K562 (cell line): ENCODE data around the gene NDRG3. TPM values are rescaled to one million over a fixed set of nuclear protein-coding genes. Genes with fewer than 3 reads are reported as not detected.
A peak's percentile ranks its signal among the peaks of the same experiment; 100 is the strongest.

Source experiments
- ARID1B ChIP-seq: fragments of 450-650 bp; IDR thresholded peaks from 2 replicates; pipeline ENCODE4 v1.6.1; 2016; ENCODE audit warnings: antibody characterized with exemption, mild to moderate bottlenecking, inconsistent platforms
- ATF7 ChIP-seq: fragments of 450-650 bp; IDR thresholded peaks from 2 replicates; pipeline ENCODE4 v1.7.1; 2014; ENCODE audit warnings: mild to moderate bottlenecking, moderate library complexity
- BRD4 ChIP-seq: fragments of 200-600 bp; sonication (generic); IDR thresholded peaks from 2 replicates; pipeline ENCODE4 v1.6.1; 2017; ENCODE audit warnings: inconsistent platforms
- CBFA2T2 ChIP-seq: fragments of 450-650 bp; conservative IDR thresholded peaks from 2 replicates; pipeline ENCODE4 v1.6.1; 2017; ENCODE audit warnings: mild to moderate bottlenecking
- CBX5 ChIP-seq: IDR thresholded peaks from 2 replicates; pipeline ENCODE4 v1.6.1; 2014; ENCODE audit warnings: low read depth, borderline replicate concordance
- COPS2 ChIP-seq: fragments of 450-650 bp; conservative IDR thresholded peaks from 2 replicates; pipeline ENCODE4 v1.6.1; 2016; ENCODE audit warnings: mild to moderate bottlenecking, moderate library complexity
- E4F1 ChIP-seq: fragments of 250-450 bp; sonication (Bioruptor Pico); IDR thresholded peaks from 2 replicates; pipeline ENCODE4 v1.5.0; 2021; ENCODE audit warnings: mild to moderate bottlenecking, borderline replicate concordance
- EWSR1 ChIP-seq: fragments of 450-650 bp; IDR thresholded peaks from 2 replicates; pipeline ENCODE4 v1.6.1; 2018; ENCODE audit warnings: borderline replicate concordance, mild to moderate bottlenecking, low read depth, moderate library complexity; ENCODE audit not compliant: partially characterized antibody
- FIP1L1 ChIP-seq: fragments of 200-400 bp; formaldehyde crosslinking; IDR thresholded peaks from 2 replicates; pipeline ENCODE4 v1.6.1; 2018; ENCODE audit warnings: mild to moderate bottlenecking, low read depth, low read length; ENCODE audit not compliant: poor library complexity, severe bottlenecking
- FOS ChIP-seq: IDR thresholded peaks from 3 replicates; pipeline ENCODE4 v1.6.1; 2011; ENCODE audit not compliant: insufficient read length; ENCODE audit errors: extremely low read depth
- HCFC1 ChIP-seq: IDR thresholded peaks from 2 replicates; pipeline ENCODE4 v1.6.1; 2012; ENCODE audit warnings: low read depth, low read length, improper control_type of control experiment
- HNRNPK ChIP-seq: fragments of 200-400 bp; formaldehyde crosslinking; IDR thresholded peaks from one replicate; pipeline ENCODE4 v1.6.1; 2018; ENCODE audit warnings: mild to moderate bottlenecking, low read depth, low read length; ENCODE audit not compliant: poor library complexity, severe bottlenecking
- HNRNPUL1 ChIP-seq: fragments of 200-400 bp; formaldehyde crosslinking; IDR thresholded peaks from 2 replicates; pipeline ENCODE4 v1.6.1; 2017; ENCODE audit warnings: low read length
- MEIS2 ChIP-seq: fragments of 450-650 bp; IDR thresholded peaks from 2 replicates; pipeline ENCODE4 v1.6.1; 2014; ENCODE audit warnings: mild to moderate bottlenecking; ENCODE audit not compliant: partially characterized antibody
- NKRF ChIP-seq: fragments of 450-650 bp; IDR thresholded peaks from 2 replicates; pipeline ENCODE4 v1.6.1; 2016; ENCODE audit warnings: borderline replicate concordance
- RCOR1 ChIP-seq, 2 experiments: IDR thresholded peaks; 2 replicates each; pipeline ENCODE4 v1.6.1; 2012; ENCODE audit warnings: low read depth in 2 of 2, low read length in 2 of 2, borderline replicate concordance in 1 of 2, improper control_type of control experiment in 1 of 2
- RHOXF2B ChIP-seq: fragments of 250-450 bp; sonication (Bioruptor Pico); conservative IDR thresholded peaks from 2 replicates; pipeline ENCODE4 v1.5.1; 2021
- ZBTB7A ChIP-seq: IDR thresholded peaks from 2 replicates; pipeline ENCODE4 v1.6.1; 2011; ENCODE audit warnings: low read depth, mild to moderate bottlenecking, low read length, moderate library complexity, borderline replicate concordance; ENCODE audit not compliant: control insufficient read depth
- ZBTB9 ChIP-seq: fragments of 450-650 bp; formaldehyde crosslinking; IDR thresholded peaks from 2 replicates; pipeline ENCODE4 v1.4.0; 2020; ENCODE audit warnings: mild to moderate bottlenecking, moderate library complexity
- ZKSCAN3 ChIP-seq: fragments of 250-450 bp; sonication (Bioruptor Pico); IDR thresholded peaks from 2 replicates; pipeline ENCODE4 v1.4.0; 2020
- polyA plus RNA-seq, 8 experiments: library from polyadenylated mRNA; depleted of rRNA in 4 of 8; stranded (reverse) in 5 of 8; unstranded in 3 of 8; fragments of >200 nt; fragmentation: Nextera tagmentation in 2 of 8; fragmentation: Illumina TruSeq in 1 of 8; extraction: Ambion mirVana in 2 of 8; extraction: Trizol in 1 of 8; gene quantifications; 2 replicates each; pipeline versions ENCODE4 v1.2.1 to v1.2.3, GENCODE V29; 2011 to 2014; ENCODE audit warnings: inconsistent platforms in 1 of 8, missing spikeins in 1 of 8
- total RNA-seq, 7 experiments: library from RNA; depleted of rRNA in 6 of 7; stranded (reverse); fragments of >200 nt in 6 of 7; fragmentation: Illumina TruSeq in 2 of 7; extraction: Trizol in 2 of 7; gene quantifications; 2 replicates each; pipeline versions ENCODE4 v1.2.1 to v1.2.3, GENCODE V29; 2011 to 2021; ENCODE audit warnings: low replicate concordance in 1 of 7

Gene NDRG3
- total and polyA plus RNA-seq, 9 of the 15 experiments (the other 6 are each of a cell fraction or from before 2014, with no cell fraction given) = 14.6 to 39.4 (median 24.4) TPM

GRCh38 chr20:36741072-36741471 is 4.8 kb downstream of the NDRG3 start (continued):
- TF ChIP-seq CBX5 (no peak), RCOR1 (IDR thresholded peaks at IDR 0.05; ENCODE audit: borderline replicate concordance in 1 of 2, low read depth in 2 of 2, low read length in 2 of 2) (peak in 1 of 2 experiments; percentile 22; a peak in 1 of 4 replicates), HCFC1 (no peak), CBFA2T2 (0 out of 2 replicates have a peak, but pooled peaks have one; percentile 16), COPS2 (no peak), HNRNPK (no peak), ZBTB9 (CRISPR knock-in tag) (no peak), ZKSCAN3 (CRISPR knock-in tag) (no peak), ARID1B (peak; percentile 26; the same call in 1 of the 2 replicates), ATF7 (no peak), EWSR1 (no peak), MEIS2 (no peak), RHOXF2B (CRISPR knock-in tag) (no peak), ZBTB7A (no peak), HNRNPUL1 (no peak), E4F1 (CRISPR knock-in tag) (no peak), FIP1L1 (no peak), NKRF (no peak), FOS (no peak), BRD4 (no peak)
